KOPT-K1 (cell line): ENCODE measurements around the gene FA2H.

Source experiments
- H3K27ac ChIP-seq: fragments of 200-600 bp; sonication (generic); 2 replicates; pipeline ENCODE4 v1.5.1; 2016; ENCODE audit warnings: antibody characterized with exemption, mild to moderate bottlenecking, low read depth, low read length; ENCODE audit not compliant: poor library complexity, severe bottlenecking
- H3K36me3 ChIP-seq: fragments of 200-600 bp; sonication (generic); 2 replicates; pipeline ENCODE4 v1.5.1; 2017; ENCODE audit warnings: antibody characterized with exemption, mild to moderate bottlenecking, low read length, moderate library complexity; ENCODE audit not compliant: insufficient read depth
- H3K9me3 ChIP-seq: fragments of 200-600 bp; sonication (generic); 2 replicates; pipeline ENCODE4 v1.5.1; 2017; ENCODE audit warnings: antibody characterized with exemption, low read length, mild to moderate bottlenecking; ENCODE audit not compliant: insufficient read depth, poor library complexity, severe bottlenecking

FA2H gene

GRCh38 chr16:74740795-74741304 lies 33.8 kb downstream of the FA2H start:
- no peaks in the 10 kb centered on the region for H3K9me3 ChIP-seq
- peak overlapping the region; percentile 19 for H3K27ac ChIP-seq

GRCh38 chr16:74739275-74739674 lies 35.3 kb downstream of the FA2H start:
- H3K27ac ChIP-seq: no peak overlapping the region
- no peaks in the 10 kb centered on the region for H3K9me3 ChIP-seq

More at GRCh38 chr16:74740795-74741304, 33.8 kb downstream of the FA2H start:
- H3K36me3 ChIP-seq: no peaks in the 10 kb centered on the region

GRCh38 chr16:74738816-74739215 lies 35.8 kb downstream of the FA2H start:
- H3K27ac ChIP-seq: no peak overlapping the region
- no peaks in the 10 kb centered on the region for H3K9me3 ChIP-seq
- H3K36me3 ChIP-seq: no peaks in the 10 kb centered on the region

More at GRCh38 chr16:74739275-74739674, 35.3 kb downstream of the FA2H start:
- H3K36me3 ChIP-seq: no peaks in the 10 kb centered on the region

- Histone ChIP-seq H3K36me3 (no peaks in the 10 kb centered on the region), H3K27ac (no peak overlapping the region), H3K9me3 (no peaks in the 10 kb centered on the region)
Observed at GRCh38 chr16:74738113-74738541, 36.5 kb downstream of the FA2H start.

- H3K27ac ChIP-seq: no peak overlapping the region
- no peaks in the 10 kb centered on the region for H3K9me3 ChIP-seq
Observed at GRCh38 chr16:74737521-74737920, 37.1 kb downstream of the FA2H start.

GRCh38 chr16:74736531-74737157 lies 38.0 kb downstream of the FA2H start:
- no peak overlapping the region for H3K27ac ChIP-seq
- H3K36me3 ChIP-seq: no peaks in the 10 kb centered on the region
- H3K9me3 ChIP-seq: no peaks in the 10 kb centered on the region

More at GRCh38 chr16:74737521-74737920, 37.1 kb downstream of the FA2H start:
- no peaks in the 10 kb centered on the region for H3K36me3 ChIP-seq

- no peak overlapping the region for H3K27ac ChIP-seq
- H3K36me3 ChIP-seq: no peaks in the 10 kb centered on the region
- no peaks in the 10 kb centered on the region for H3K9me3 ChIP-seq
Observed at GRCh38 chr16:74735554-74735953, 39.1 kb downstream of the FA2H start.

GRCh38 chr16:74735162-74735452 lies 39.5 kb downstream of the FA2H start:
- Histone ChIP-seq H3K27ac (no peak overlapping the region), H3K36me3 (no peaks in the 10 kb centered on the region), H3K9me3 (no peaks in the 10 kb centered on the region)

GRCh38 chr16:74734361-74735161 lies 40.1 kb downstream of the FA2H start:
- H3K27ac ChIP-seq: peak overlapping the region; percentile 60

GRCh38 chr16:74732707-74733350 lies 41.8 kb downstream of the FA2H start:
- Histone ChIP-seq H3K9me3 (no peaks in the 10 kb centered on the region), H3K36me3 (no peaks in the 10 kb centered on the region), H3K27ac (peak overlapping the region; percentile 60)

More at GRCh38 chr16:74734361-74735161, 40.1 kb downstream of the FA2H start:
- Histone ChIP-seq H3K9me3 (no peaks in the 10 kb centered on the region), H3K36me3 (no peaks in the 10 kb centered on the region)

GRCh38 chr16:74731853-74732477 lies 42.7 kb downstream of the FA2H start:
- no peaks in the 10 kb centered on the region for H3K36me3 ChIP-seq
- peak overlapping the region; percentile 60 for H3K27ac ChIP-seq
- peaks cover 4% of the 10 kb centered on the region for H3K9me3 ChIP-seq

GRCh38 chr16:74729783-74730683 lies 44.6 kb downstream of the FA2H start:
- Histone ChIP-seq H3K36me3 (no peaks in the 10 kb centered on the region), H3K9me3 (peaks cover 8% of the 10 kb centered on the region), H3K27ac (peak overlapping the region; percentile 83)

- Histone ChIP-seq H3K9me3 (peaks cover 8% of the 10 kb centered on the region), H3K27ac (no peak overlapping the region), H3K36me3 (no peaks in the 10 kb centered on the region)
Observed at GRCh38 chr16:74727903-74728302, 46.7 kb downstream of the FA2H start.

GRCh38 chr16:74726716-74727115 lies 47.9 kb downstream of the FA2H start:
- Histone ChIP-seq H3K9me3 (peaks cover 8% of the 10 kb centered on the region), H3K36me3 (no peaks in the 10 kb centered on the region), H3K27ac (no peak overlapping the region)
